SU-DHL-6 (cell line): ENCODE measurements around the gene LINGO4.

Experiments
- H2AFZ ChIP-seq: fragments of 200-600 bp; sonication (generic); 2 replicates; pipeline ENCODE4 v1.6.1; 2014; ENCODE audit warnings: low read depth, mild to moderate bottlenecking, moderate library complexity, mixed read lengths, antibody characterized with exemption, low read length; ENCODE audit not compliant: severe bottlenecking
- H3F3A ChIP-seq: fragments of 200-600 bp; shearing (Covaris generic); 2 replicates; pipeline ENCODE4 v1.6.0; 2016; ENCODE audit warnings: antibody characterized with exemption, mild to moderate bottlenecking; ENCODE audit not compliant: insufficient read depth
- H3K27ac ChIP-seq: fragments of 200-600 bp; sonication (generic); 2 replicates; pipeline ENCODE4 v1.5.1; 2016; ENCODE audit warnings: low read depth, mild to moderate bottlenecking, low read length, moderate library complexity, mixed read lengths
- H3K27me3 ChIP-seq: fragments of 200-600 bp; sonication (generic), shearing (Covaris generic); 2 replicates; pipeline ENCODE4 v1.6.0; 2014; ENCODE audit warnings: mild to moderate bottlenecking, low read length
- H3K36me3 ChIP-seq: fragments of 200-600 bp; sonication (generic); 2 replicates; pipeline ENCODE4 v1.6.1; 2014; ENCODE audit warnings: mild to moderate bottlenecking, low read length, mixed read lengths
- H3K4me2 ChIP-seq: fragments of 300-600, 200-600 bp; shearing (Covaris generic), sonication (generic); 2 replicates; pipeline ENCODE4 v1.6.0; 2014; ENCODE audit warnings: low read length, low read depth, mild to moderate bottlenecking; ENCODE audit not compliant: poor library complexity, severe bottlenecking
- H3K4me3 ChIP-seq: fragments of 200-600 bp; sonication (generic); 2 replicates; pipeline ENCODE4 v1.5.1; 2014; ENCODE audit warnings: antibody characterized with exemption, low read length, mild to moderate bottlenecking, mixed read lengths; ENCODE audit not compliant: insufficient read depth, poor library complexity, severe bottlenecking
- H3K79me2 ChIP-seq: fragments of 200-600 bp; sonication (generic); 2 replicates; pipeline ENCODE4 v1.6.1; 2014; ENCODE audit warnings: mild to moderate bottlenecking, low read length, moderate library complexity; ENCODE audit not compliant: insufficient read depth
- H3K9ac ChIP-seq: fragments of 200-600 bp; sonication (generic); 2 replicates; pipeline ENCODE4 v1.7.0; 2014; ENCODE audit warnings: mild to moderate bottlenecking, low read length
- H3K9me2 ChIP-seq: fragments of 200-600 bp; sonication (generic); replicated peaks from 2 replicates; pipeline ENCODE4 v1.6.1; 2014; ENCODE audit warnings: low read length; ENCODE audit not compliant: insufficient read depth
- H3K9me3 ChIP-seq: fragments of 200-600 bp; sonication (generic); 2 replicates; pipeline ENCODE4 v1.6.1; 2014; ENCODE audit warnings: low read length, mixed read lengths; ENCODE audit not compliant: insufficient read depth
- H4K20me1 ChIP-seq: fragments of 200-600 bp; sonication (generic); 2 replicates; pipeline ENCODE4 v1.6.1; 2014; ENCODE audit warnings: low read depth, mild to moderate bottlenecking, antibody characterized with exemption, low read length, moderate library complexity, mixed read lengths
- EZH2phosphoT487 ChIP-seq: fragments of 200-600 bp; sonication (generic), shearing (Covaris generic); conservative IDR thresholded peaks from 2 replicates; pipeline ENCODE4 v1.6.1; 2018; ENCODE audit warnings: mild to moderate bottlenecking, antibody characterized with exemption, low read length, moderate library complexity, mixed read lengths
- TF ChIP-seq, protein P1 (sequence below): fragments of 200-600 bp; sonication (generic); IDR thresholded peaks from one replicate; pipeline ENCODE4 v1.5.1; 2017; ENCODE audit warnings: antibody characterized with exemption, mild to moderate bottlenecking, low read length, moderate library complexity; ENCODE audit not compliant: insufficient read depth, poor library complexity, severe bottlenecking

The LINGO4 gene

GRCh38 chr1:151816548-151817352, 11.5 kb upstream of the LINGO4 start:
- no peaks in the 10 kb centered on the region for H3K79me2 ChIP-seq
- no peaks in the 10 kb centered on the region for H3K9me3 ChIP-seq
- H3K9ac ChIP-seq: no peak overlapping the region
- H2AFZ ChIP-seq: no peak overlapping the region
- no peaks in the 10 kb centered on the region for H4K20me1 ChIP-seq
- H3K27me3 ChIP-seq: no peaks in the 10 kb centered on the region
- H3K27ac ChIP-seq: no peak overlapping the region
- H3K4me2 ChIP-seq: no peak overlapping the region
- H3K4me3 ChIP-seq: no peak overlapping the region
- TF ChIP-seq EZH2phosphoT487: no peak
- TF ChIP-seq, protein P1, sequence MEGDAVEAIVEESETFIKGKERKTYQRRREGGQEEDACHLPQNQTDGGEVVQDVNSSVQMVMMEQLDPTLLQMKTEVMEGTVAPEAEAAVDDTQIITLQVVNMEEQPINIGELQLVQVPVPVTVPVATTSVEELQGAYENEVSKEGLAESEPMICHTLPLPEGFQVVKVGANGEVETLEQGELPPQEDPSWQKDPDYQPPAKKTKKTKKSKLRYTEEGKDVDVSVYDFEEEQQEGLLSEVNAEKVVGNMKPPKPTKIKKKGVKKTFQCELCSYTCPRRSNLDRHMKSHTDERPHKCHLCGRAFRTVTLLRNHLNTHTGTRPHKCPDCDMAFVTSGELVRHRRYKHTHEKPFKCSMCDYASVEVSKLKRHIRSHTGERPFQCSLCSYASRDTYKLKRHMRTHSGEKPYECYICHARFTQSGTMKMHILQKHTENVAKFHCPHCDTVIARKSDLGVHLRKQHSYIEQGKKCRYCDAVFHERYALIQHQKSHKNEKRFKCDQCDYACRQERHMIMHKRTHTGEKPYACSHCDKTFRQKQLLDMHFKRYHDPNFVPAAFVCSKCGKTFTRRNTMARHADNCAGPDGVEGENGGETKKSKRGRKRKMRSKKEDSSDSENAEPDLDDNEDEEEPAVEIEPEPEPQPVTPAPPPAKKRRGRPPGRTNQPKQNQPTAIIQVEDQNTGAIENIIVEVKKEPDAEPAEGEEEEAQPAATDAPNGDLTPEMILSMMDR: no peak
- no peaks in the 10 kb centered on the region for H3K36me3 ChIP-seq
- no peaks in the 10 kb centered on the region for H3K9me2 ChIP-seq
- no peaks in the 10 kb centered on the region for H3F3A ChIP-seq

GRCh38 chr1:151815716-151816327, 10.6 kb upstream of the LINGO4 start:
- Histone ChIP-seq H3K27ac (no peak overlapping the region), H2AFZ (no peak overlapping the region), H3K79me2 (no peaks in the 10 kb centered on the region), H3K27me3 (no peaks in the 10 kb centered on the region), H3K9me2 (no peaks in the 10 kb centered on the region), H3K4me2 (no peak overlapping the region), H4K20me1 (no peaks in the 10 kb centered on the region), H3F3A (no peaks in the 10 kb centered on the region), H3K9ac (no peak overlapping the region), H3K4me3 (no peak overlapping the region), H3K36me3 (no peaks in the 10 kb centered on the region), H3K9me3 (no peaks in the 10 kb centered on the region)
- TF ChIP-seq EZH2phosphoT487: no peak
- TF ChIP-seq, protein P1: no peak

DNA sequence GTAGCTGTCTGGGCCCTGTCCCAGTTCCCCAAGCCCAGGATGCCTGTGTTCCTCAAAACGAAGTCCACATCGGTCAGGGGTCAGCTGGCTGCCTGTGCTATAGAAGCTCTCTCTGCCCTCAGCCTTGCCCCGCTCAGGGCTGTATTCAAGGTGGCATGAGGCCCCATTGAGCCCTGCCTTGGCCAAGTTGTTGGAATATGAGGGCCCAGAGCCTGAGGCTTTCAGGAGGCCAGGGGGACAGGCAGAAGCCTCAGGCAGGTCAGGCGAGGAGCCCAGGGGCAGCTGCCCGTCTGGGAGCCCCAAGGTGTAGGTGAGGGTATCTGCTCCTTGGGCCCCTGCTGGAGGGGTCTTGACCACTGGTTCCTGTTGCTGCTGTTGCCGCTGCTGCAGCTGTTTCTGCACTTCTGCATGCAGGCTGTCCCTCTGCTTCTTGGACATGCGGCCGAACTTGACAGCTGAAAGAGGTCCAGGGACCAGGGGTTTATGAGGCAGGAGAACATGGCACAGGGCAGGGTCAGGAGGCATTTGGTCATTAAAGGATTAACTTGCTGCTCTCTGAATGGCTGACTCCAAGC, 9.8 kb upstream of the LINGO4 start:
- H3K9me2 ChIP-seq: no peaks in the 10 kb centered on the region
- H3K27me3 ChIP-seq: no peaks in the 10 kb centered on the region
- no peaks in the 10 kb centered on the region for H3F3A ChIP-seq
- H4K20me1 ChIP-seq: no peaks in the 10 kb centered on the region
- TF ChIP-seq EZH2phosphoT487: no peak
- TF ChIP-seq, protein P1: no peak
- no peak overlapping the region for H2AFZ ChIP-seq
- no peaks in the 10 kb centered on the region for H3K36me3 ChIP-seq
- H3K9me3 ChIP-seq: no peaks in the 10 kb centered on the region
- no peaks in the 10 kb centered on the region for H3K79me2 ChIP-seq
- no peak overlapping the region for H3K4me2 ChIP-seq
- H3K9ac ChIP-seq: no peak overlapping the region
- no peak overlapping the region for H3K27ac ChIP-seq
- H3K4me3 ChIP-seq: no peak overlapping the region
